BLaER1 treated with 17β-estradiol and CSF1 and Interleukin-3, amounts not matched to agents 10 nM and 100 nM (cell line): ENCODE data around the gene NAV2.

Source experiments
- H3K27ac ChIP-seq, 11 experiments: shearing (Covaris generic); formaldehyde crosslinking; 2 replicates each; pipeline ENCODE4 v1.8.1; 2022
- H3K27me3 ChIP-seq, 11 experiments: shearing (Covaris generic); formaldehyde crosslinking; 2 replicates each; pipeline ENCODE4 v1.8.1; 2022
- H3K36me3 ChIP-seq, 11 experiments: shearing (Covaris generic); formaldehyde crosslinking; 2 replicates each; pipeline ENCODE4 v1.8.1; 2022
- H3K4me1 ChIP-seq, 10 experiments: shearing (Covaris generic); formaldehyde crosslinking; 2 replicates each; pipeline ENCODE4 v1.8.1; 2022
- H3K4me2 ChIP-seq, 11 experiments: shearing (Covaris generic); formaldehyde crosslinking; 2 replicates each; pipeline ENCODE4 v1.8.1; 2022
- H3K4me3 ChIP-seq, 10 experiments: shearing (Covaris generic); formaldehyde crosslinking; 2 replicates each; pipeline ENCODE4 v1.8.1; 2022
- H3K9ac ChIP-seq, 11 experiments: shearing (Covaris generic); formaldehyde crosslinking; 2 replicates each; pipeline ENCODE4 v1.8.1; 2022
- H3K9me3 ChIP-seq, 11 experiments: shearing (Covaris generic); formaldehyde crosslinking; replicated peaks in 1 of 11; 2 replicates each; pipeline ENCODE4 v1.8.1; 2022
- H4K20me1 ChIP-seq, 11 experiments: shearing (Covaris generic); formaldehyde crosslinking; 2 replicates each; pipeline ENCODE4 v1.8.1; 2022
- Cebpa-rat ChIP-seq, 11 experiments: shearing (Covaris generic); IDR thresholded peaks; 2 replicates each; pipeline ENCODE4 v1.8.1; 2022

NAV2 gene

GRCh38 chr11:20016526-20016925, 303.9 kb downstream of the NAV2 start:
- no peaks in the 10 kb centered on the region for H3K27me3 ChIP-seq
- no peaks in the 10 kb centered on the region for H3K9me3 ChIP-seq
- no peak overlapping the region for H3K27ac ChIP-seq
- H3K36me3 ChIP-seq = no peaks in the 10 kb centered on the region
- no peak for TF ChIP-seq Cebpa-rat (IDR thresholded peaks at IDR 0.05)
- H3K4me1 ChIP-seq = peaks cover 0 to 10% (median 5%) of the 10 kb centered on the region in 10 experiments; a peak in 9 of 20 replicates
- H4K20me1 ChIP-seq = no peaks in the 10 kb centered on the region
- H3K4me3 ChIP-seq = no peak overlapping the region
- no peak overlapping the region for H3K9ac ChIP-seq
- peak overlapping the region in 3 of 11 experiments; percentile 40 to 60 (median 58); a peak in 4 of 22 replicates for H3K4me2 ChIP-seq

DNA sequence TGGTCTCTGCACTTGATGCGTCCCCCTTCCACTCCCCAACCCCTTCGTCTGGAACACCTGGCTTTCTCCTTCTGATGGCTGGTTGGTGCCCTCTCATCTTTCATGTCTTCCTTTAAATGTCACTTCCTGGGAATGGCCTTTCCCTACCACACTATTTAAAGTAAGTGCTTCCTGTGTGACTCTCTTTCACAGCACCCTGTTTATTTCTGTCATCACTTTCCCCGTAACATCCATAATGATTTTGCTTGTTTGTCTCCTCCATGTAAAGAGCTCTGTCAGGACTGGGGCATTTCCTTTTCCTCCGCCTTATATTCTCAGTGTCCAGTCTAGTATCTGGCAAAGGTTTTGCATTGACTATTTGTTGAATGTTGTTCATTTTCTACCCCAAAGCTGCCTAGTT, 304.7 kb downstream of the NAV2 start:
- peak overlapping the region in 6 of 11 experiments; percentile 18 to 60 (median 32); a peak in 8 of 22 replicates for H3K4me2 ChIP-seq
- no peaks in the 10 kb centered on the region for H3K36me3 ChIP-seq
- H3K4me1 ChIP-seq = peaks cover 0 to 10% (median 7%) of the 10 kb centered on the region in 10 experiments; a peak in 12 of 20 replicates
- TF ChIP-seq Cebpa-rat (IDR thresholded peaks at IDR 0.05) = no peak
- no peaks in the 10 kb centered on the region for H3K27me3 ChIP-seq
- no peaks in the 10 kb centered on the region for H4K20me1 ChIP-seq
- H3K9ac ChIP-seq = no peak overlapping the region
- no peaks in the 10 kb centered on the region for H3K9me3 ChIP-seq
- H3K4me3 ChIP-seq = no peak overlapping the region
- H3K27ac ChIP-seq = no peak overlapping the region

GRCh38 chr11:20020198-20020597, 307.6 kb downstream of the NAV2 start:
- Histone ChIP-seq H3K4me1 (peaks cover 8 to 34% (median 14%) of the 10 kb centered on the region in 10 experiments; a peak in 19 of 20 replicates), H3K4me3 (no peak overlapping the region), H3K4me2 (no peak overlapping the region), H3K27ac (no peak overlapping the region), H3K9ac (no peak overlapping the region), H3K27me3 (no peaks in the 10 kb centered on the region), H3K9me3 (no peaks in the 10 kb centered on the region), H4K20me1 (no peaks in the 10 kb centered on the region), H3K36me3 (no peaks in the 10 kb centered on the region)
- no peak for TF ChIP-seq Cebpa-rat (IDR thresholded peaks at IDR 0.05)

GRCh38 chr11:20020716-20021115, 308.1 kb downstream of the NAV2 start:
- no peak overlapping the region for H3K4me3 ChIP-seq
- H3K4me1 ChIP-seq = peaks cover 8 to 39% (median 18%) of the 10 kb centered on the region in 10 experiments; a peak in 19 of 20 replicates
- H3K9me3 ChIP-seq = no peaks in the 10 kb centered on the region
- H3K27me3 ChIP-seq = no peaks in the 10 kb centered on the region
- H3K27ac ChIP-seq = no peak overlapping the region
- H3K36me3 ChIP-seq = no peaks in the 10 kb centered on the region
- no peak for TF ChIP-seq Cebpa-rat (IDR thresholded peaks at IDR 0.05)
- H4K20me1 ChIP-seq = no peaks in the 10 kb centered on the region
- no peak overlapping the region for H3K9ac ChIP-seq
- no peak overlapping the region for H3K4me2 ChIP-seq

- no peak overlapping the region for H3K4me3 ChIP-seq
Measured at GRCh38 chr11:20021212-20021611, 308.6 kb downstream of the NAV2 start.

DNA sequence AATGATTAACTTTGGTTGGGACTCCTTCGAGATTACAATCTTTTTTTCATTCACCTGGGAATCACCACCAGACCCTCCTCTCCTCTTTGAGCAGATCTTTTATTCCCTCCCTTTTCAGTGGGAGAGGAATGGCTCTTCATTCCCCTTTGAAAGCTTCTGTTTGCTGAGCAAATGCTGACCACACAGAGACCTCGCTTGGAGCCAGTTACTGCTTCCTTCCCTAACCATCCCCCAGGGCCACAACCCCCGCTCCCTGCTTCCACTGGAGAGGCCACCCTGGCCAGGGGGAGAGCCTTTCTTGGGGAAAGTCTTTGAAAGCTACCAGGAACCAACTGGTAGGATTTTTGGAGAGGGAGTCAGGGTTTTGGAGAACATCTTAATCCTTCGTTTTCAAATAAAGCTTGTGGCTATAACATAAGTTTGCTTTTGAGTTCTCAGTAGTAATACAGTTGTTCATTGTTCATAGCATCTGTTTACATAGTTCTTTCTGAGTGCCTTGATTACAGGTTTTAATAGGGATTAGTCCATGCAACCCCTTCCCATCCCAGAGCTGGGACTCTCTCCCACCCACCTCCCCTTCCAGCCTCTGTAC, 309.2 kb downstream of the NAV2 start:
- H3K4me2 ChIP-seq = peak overlapping the region in 5 of 11 experiments; percentile 1 to 81 (median 24); a peak in 6 of 22 replicates
- H3K27me3 ChIP-seq = no peaks in the 10 kb centered on the region
- peaks cover 7 to 47% (median 24%) of the 10 kb centered on the region in 10 experiments; a peak in 19 of 20 replicates for H3K4me1 ChIP-seq
- H4K20me1 ChIP-seq = no peaks in the 10 kb centered on the region
- H3K9ac ChIP-seq = no peak overlapping the region
- H3K4me3 ChIP-seq = no peak overlapping the region
- no peaks in the 10 kb centered on the region for H3K36me3 ChIP-seq
- no peaks in the 10 kb centered on the region for H3K9me3 ChIP-seq
- TF ChIP-seq Cebpa-rat (IDR thresholded peaks at IDR 0.05) = no peak
- H3K27ac ChIP-seq = no peak overlapping the region

More at GRCh38 chr11:20021212-20021611, 308.6 kb downstream of the NAV2 start:
- H3K9me3 ChIP-seq = no peaks in the 10 kb centered on the region
- H3K9ac ChIP-seq = no peak overlapping the region
- H3K27me3 ChIP-seq = no peaks in the 10 kb centered on the region
- no peak for TF ChIP-seq Cebpa-rat (IDR thresholded peaks at IDR 0.05)
- H3K36me3 ChIP-seq = no peaks in the 10 kb centered on the region
- no peaks in the 10 kb centered on the region for H4K20me1 ChIP-seq
- H3K4me1 ChIP-seq = peaks cover 8 to 44% (median 22%) of the 10 kb centered on the region in 10 experiments; a peak in 19 of 20 replicates
- H3K4me2 ChIP-seq = no peak overlapping the region
- H3K27ac ChIP-seq = no peak overlapping the region

GRCh38 chr11:20022363-20023081, 309.9 kb downstream of the NAV2 start:
- H3K36me3 ChIP-seq = no peaks in the 10 kb centered on the region
- H3K27me3 ChIP-seq = no peaks in the 10 kb centered on the region
- no peak overlapping the region; a peak in 1 of 20 replicates for H3K4me3 ChIP-seq
- no peak for TF ChIP-seq Cebpa-rat (IDR thresholded peaks at IDR 0.05)
- no peaks in the 10 kb centered on the region for H4K20me1 ChIP-seq
- H3K9ac ChIP-seq = no peak overlapping the region; a peak in 1 of 22 replicates
- H3K9me3 ChIP-seq = no peaks in the 10 kb centered on the region
- H3K4me1 ChIP-seq = peaks cover under 1 to 42% (median 19%) of the 10 kb centered on the region in 10 experiments; a peak in 15 of 20 replicates
- H3K4me2 ChIP-seq = peak overlapping the region in 9 of 11 experiments; percentile 21 to 81 (median 53); a peak in 16 of 22 replicates
- H3K27ac ChIP-seq = no peak overlapping the region

- Histone ChIP-seq H3K4me1 (peaks cover 0 to 42% (median 18%) of the 10 kb centered on the region in 10 experiments; a peak in 15 of 20 replicates), H3K27ac (no peak overlapping the region), H3K27me3 (no peaks in the 10 kb centered on the region), H4K20me1 (no peaks in the 10 kb centered on the region), H3K36me3 (no peaks in the 10 kb centered on the region), H3K9me3 (no peaks in the 10 kb centered on the region), H3K4me3 (no peak overlapping the region; a peak in 1 of 20 replicates), H3K4me2 (peak overlapping the region in 9 of 11 experiments; percentile 21 to 81 (median 53); a peak in 16 of 22 replicates), H3K9ac (no peak overlapping the region; a peak in 1 of 22 replicates)
- no peak for TF ChIP-seq Cebpa-rat (IDR thresholded peaks at IDR 0.05)
Measured at GRCh38 chr11:20023082-20023426, 310.4 kb downstream of the NAV2 start.

- Histone ChIP-seq H3K4me3 (no peak overlapping the region), H3K4me2 (peak overlapping the region in 4 of 11 experiments; percentile 8 to 84 (median 70); a peak in 5 of 22 replicates)
Measured at GRCh38 chr11:20024172-20024935, 311.7 kb downstream of the NAV2 start.

More at GRCh38 chr11:20024172-20024935, 311.7 kb downstream of the NAV2 start:
- no peaks in the 10 kb centered on the region for H3K9me3 ChIP-seq
- H3K9ac ChIP-seq = no peak overlapping the region
- peaks cover 0 to 42% (median 18%) of the 10 kb centered on the region in 10 experiments; a peak in 15 of 20 replicates for H3K4me1 ChIP-seq
- no peak overlapping the region for H3K27ac ChIP-seq
- no peak for TF ChIP-seq Cebpa-rat (IDR thresholded peaks at IDR 0.05)
- H3K36me3 ChIP-seq = no peaks in the 10 kb centered on the region
- no peaks in the 10 kb centered on the region for H3K27me3 ChIP-seq
- H4K20me1 ChIP-seq = no peaks in the 10 kb centered on the region
